ENCODE measurements around the gene DNM1. TPM values are rescaled to one million over a fixed set of nuclear protein-coding genes. Genes with fewer than 3 reads are reported as not detected.
"Not testable (repeated sequence)": the region's sequence is repeated elsewhere in the genome, so short reads cannot be mapped to it uniquely, and the experiment has no call there.

Gene DNM1
- total RNA-seq, 2 donors from 2014 or later, result 2.0 to 7.7 TPM

GRCh38 chr9:128222026-128222425 is 18.8 kb downstream of the DNM1 start:
- Histone ChIP-seq H3K4me3 (no peak overlapping the region), H3K27me3 (replicated peaks; ENCODE audit: insufficient read depth) (no peaks in the 10 kb centered on the region), H3K4me1 (replicated peaks) (no peaks in the 10 kb centered on the region), H3K27ac (no peak overlapping the region), H3K9me3 (no peaks in the 10 kb centered on the region), H3K36me3 (no peaks in the 10 kb centered on the region)
- intact Hi-C loops (cut with DNase I), result no loop called here
- 91% methylated on average over 10 of the region's 10 CpGs for WGBS
- no peak for DNase-seq (ENCODE audit: low spot score)
- TF ChIP-seq CTCF (IDR thresholded peaks at IDR 0.05), result no peak

GRCh38 chr9:128222880-128223670 is 19.9 kb downstream of the DNM1 start:
- no peak overlapping the region for H3K27ac ChIP-seq
- H3K4me3 ChIP-seq, result no peak overlapping the region
- TF ChIP-seq POLR2A (IDR thresholded peaks at IDR 0.05) (no peak), POLR2AphosphoS5 (IDR thresholded peaks at IDR 0.05) (no peak), CTCF (IDR thresholded peaks at IDR 0.05) (no peak)
- 89% methylated on average over 13 of the region's 13 CpGs for WGBS
- no peaks in the 10 kb centered on the region for H3K9me3 ChIP-seq
- no peaks in the 10 kb centered on the region for H3K36me3 ChIP-seq
- H3K4me1 ChIP-seq (replicated peaks), result no peaks in the 10 kb centered on the region
- no peak for DNase-seq (ENCODE audit: low spot score)
- intact Hi-C loops (cut with DNase I), result no loop called here
- H3K27me3 ChIP-seq (replicated peaks; ENCODE audit: insufficient read depth), result no peaks in the 10 kb centered on the region

GRCh38 chr9:128224877-128225276 is 21.7 kb downstream of the DNM1 start:
- 90% methylated on average over 7 of the region's 7 CpGs for WGBS
- no peaks in the 10 kb centered on the region for H3K36me3 ChIP-seq
- intact Hi-C loops (cut with DNase I), result no loop called here
- TF ChIP-seq POLR2A (IDR thresholded peaks at IDR 0.05), result no peak
- TF ChIP-seq POLR2AphosphoS5 (IDR thresholded peaks at IDR 0.05), result no peak
- TF ChIP-seq CTCF (IDR thresholded peaks at IDR 0.05), result no peak
- H3K9me3 ChIP-seq, result no peaks in the 10 kb centered on the region
- H3K27ac ChIP-seq, result no peak overlapping the region
- H3K4me1 ChIP-seq (replicated peaks), result no peaks in the 10 kb centered on the region
- no peak for DNase-seq (ENCODE audit: low spot score)
- no peak overlapping the region for H3K4me3 ChIP-seq
- H3K27me3 ChIP-seq (replicated peaks; ENCODE audit: insufficient read depth), result no peaks in the 10 kb centered on the region

GRCh38 chr9:128225770-128226411 is 22.7 kb downstream of the DNM1 start:
- H3K4me3 ChIP-seq, result no peak overlapping the region
- no peaks in the 10 kb centered on the region for H3K36me3 ChIP-seq
- TF ChIP-seq CTCF (IDR thresholded peaks at IDR 0.05), result no peak
- no peak for TF ChIP-seq POLR2AphosphoS5 (IDR thresholded peaks at IDR 0.05)
- TF ChIP-seq POLR2A (IDR thresholded peaks at IDR 0.05), result no peak
- H3K27me3 ChIP-seq (replicated peaks; ENCODE audit: insufficient read depth), result no peaks in the 10 kb centered on the region
- no peak for DNase-seq (ENCODE audit: low spot score)
- no peaks in the 10 kb centered on the region for H3K9me3 ChIP-seq
- WGBS, result 68% methylated on average over 19 of the region's 19 CpGs
- no peak overlapping the region for H3K27ac ChIP-seq
- H3K4me1 ChIP-seq (replicated peaks), result no peaks in the 10 kb centered on the region
- intact Hi-C loops (cut with DNase I), result no loop called here

- H3K36me3 ChIP-seq, result no peaks in the 10 kb centered on the region
- no peak for DNase-seq (ENCODE audit: low spot score)
- intact Hi-C loops (cut with DNase I), result no loop called here
- H3K27ac ChIP-seq, result no peak overlapping the region
- no peaks in the 10 kb centered on the region for H3K9me3 ChIP-seq
- TF ChIP-seq CTCF (IDR thresholded peaks at IDR 0.05) (no peak), POLR2AphosphoS5 (IDR thresholded peaks at IDR 0.05) (no peak), POLR2A (IDR thresholded peaks at IDR 0.05) (no peak)
- H3K4me3 ChIP-seq, result no peak overlapping the region
- 84% methylated on average over 5 of the region's 5 CpGs for WGBS
- no peaks in the 10 kb centered on the region for H3K27me3 ChIP-seq (replicated peaks; ENCODE audit: insufficient read depth)
- H3K4me1 ChIP-seq (replicated peaks), result no peaks in the 10 kb centered on the region
These were observed 23.2 kb downstream of the DNM1 start for GRCh38 chr9:128226412-128226801.

GRCh38 chr9:128230897-128231296 is 27.7 kb downstream of the DNM1 start:
- intact Hi-C loops (cut with DNase I); DNase-seq (ENCODE audit: low spot score); H3K4me3 ChIP-seq; H3K36me3 ChIP-seq; H3K4me1 ChIP-seq (replicated peaks); H3K27ac ChIP-seq; H3K27me3 ChIP-seq (replicated peaks; ENCODE audit: insufficient read depth); H3K9me3 ChIP-seq: not testable (repeated sequence)
- WGBS, result 60% methylated on average over 7 of the region's 7 CpGs

Measured in prostate gland (tissue), 2 donors.